Activated CD4-positive, alpha-beta memory T cell treated with anti-CD3 and anti-CD28 coated beads, Interleukin-2, amount 10 ng/mL, durations not matched to agents 7 days and 5 days (primary cell): ENCODE results near the gene PIK3IP1. TPM values are rescaled to one million over a fixed set of nuclear protein-coding genes. Genes with fewer than 3 reads are reported as not detected.

ENCODE experiments used
- CTCF ChIA-PET: fragments of 350-600 bp; sonication (Branson Sonifier 250); formaldehyde crosslinking; loops from one replicate; lab custom pipeline; 2021; ENCODE audit warnings: antibody characterized with exemption, inconsistent platforms; lab: Charles Lee
- POLR2A ChIA-PET: fragments of 350-600 bp; sonication (Branson Sonifier 250); formaldehyde crosslinking; loops from one replicate; lab custom pipeline; 2021; ENCODE audit warnings: antibody characterized with exemption; lab: Charles Lee
- DNase-seq: peaks from one replicate; pipeline ENCODE4 v3.0.0-alpha.2; 2020
- H3K27ac Mint-ChIP-seq: one replicate; pipeline ENCODE4 v1.8.0; 2021; ENCODE audit warnings: mild to moderate bottlenecking, mixed read lengths
- H3K27me3 Mint-ChIP-seq: one replicate; pipeline ENCODE4 v1.8.0; 2021; ENCODE audit warnings: mixed read lengths
- H3K36me3 Mint-ChIP-seq: one replicate; pipeline ENCODE4 v1.8.0; 2021; ENCODE audit warnings: low read depth, mixed read lengths
- H3K4me1 Mint-ChIP-seq: one replicate; pipeline ENCODE4 v1.8.0; 2021; ENCODE audit warnings: mixed read lengths
- H3K4me3 Mint-ChIP-seq: one replicate; pipeline ENCODE4 v1.8.0; 2021; ENCODE audit warnings: mild to moderate bottlenecking, mixed read lengths
- H3K9me3 Mint-ChIP-seq: one replicate; pipeline ENCODE4 v1.8.0; 2021; ENCODE audit warnings: mixed read lengths
- total RNA-seq, 2 experiments: library from RNA; stranded (reverse); gene quantifications; one replicate each; pipeline ENCODE4 v1.2.3, GENCODE V29; 2021

Gene PIK3IP1
- total RNA-seq, 2 experiments from 2014 or later = 56.4 to 57.8 TPM

- H3K4me1 Mint-ChIP-seq = peaks cover 33% of the 10 kb centered on the region
- no peaks in the 10 kb centered on the region for H3K9me3 Mint-ChIP-seq
- H3K27ac Mint-ChIP-seq = peak overlapping the region; percentile 16
- no peak for DNase-seq
- ChIA-PET CTCF (interaction anchor here (6.0 to 6.8 kb wide), 2 partner anchors 9 to 15 kb away, joined by 45 to 59 read pairs; partner anchors contain the start of gene PIK3IP1), POLR2A (interaction anchor here (1.2 to 1.7 kb wide), 3 partner anchors 9 to 15 kb away, joined by 3 to 7 read pairs (median 7); no protein-coding TSS in a partner anchor)
- no peaks in the 10 kb centered on the region for H3K27me3 Mint-ChIP-seq
- H3K36me3 Mint-ChIP-seq = peaks cover 75% of the 10 kb centered on the region
- no peak overlapping the region for H3K4me3 Mint-ChIP-seq
Observed at GRCh38 chr22:31275576-31275975, 16.7 kb downstream of the PIK3IP1 start.

- peak overlapping the region; percentile 4 for H3K27ac Mint-ChIP-seq
- H3K4me1 Mint-ChIP-seq = peaks cover 27% of the 10 kb centered on the region
Observed at GRCh38 chr22:31275018-31275417, 17.3 kb downstream of the PIK3IP1 start.

GRCh38 chr22:31274017-31274416, 18.3 kb downstream of the PIK3IP1 start:
- Mint-ChIP-seq H3K27me3 (no peaks in the 10 kb centered on the region), H3K9me3 (no peaks in the 10 kb centered on the region), H3K4me3 (no peak overlapping the region), H3K4me1 (peaks cover 17% of the 10 kb centered on the region), H3K36me3 (peaks cover 69% of the 10 kb centered on the region), H3K27ac (no peak overlapping the region)
- ChIA-PET CTCF (interaction anchor here (1.0 to 6.8 kb wide), 12 partner anchors 11 to 166 kb away, joined by 3 to 59 read pairs (median 6); partner anchors contain the start of genes PIK3IP1 and SELENOM), POLR2A (interaction anchor here (0.6 to 2.2 kb wide), 4 partner anchors 12 to 73 kb away, joined by 3 to 11 read pairs (median 8); partner anchors contain the start of gene PIK3IP1)
- DNase-seq = no peak

More at GRCh38 chr22:31275018-31275417, 17.3 kb downstream of the PIK3IP1 start:
- H3K27me3 Mint-ChIP-seq = no peaks in the 10 kb centered on the region
- ChIA-PET POLR2A (interaction anchor here (1.2 to 1.7 kb wide), 3 partner anchors 10 to 15 kb away, joined by 3 to 7 read pairs (median 7); no protein-coding TSS in a partner anchor), CTCF (interaction anchor here (1.0 to 6.8 kb wide), 4 partner anchors 10 to 38 kb away, joined by 3 to 59 read pairs (median 24); partner anchors contain the start of gene PIK3IP1)
- no peak overlapping the region for H3K4me3 Mint-ChIP-seq
- DNase-seq = no peak
- H3K9me3 Mint-ChIP-seq = no peaks in the 10 kb centered on the region
- peaks cover 74% of the 10 kb centered on the region for H3K36me3 Mint-ChIP-seq

GRCh38 chr22:31272522-31273446, 19.5 kb downstream of the PIK3IP1 start:
- Mint-ChIP-seq H3K27ac (no peak overlapping the region), H3K4me1 (peaks cover 5% of the 10 kb centered on the region), H3K4me3 (no peak overlapping the region), H3K27me3 (no peaks in the 10 kb centered on the region), H3K36me3 (peaks cover 70% of the 10 kb centered on the region), H3K9me3 (no peaks in the 10 kb centered on the region)
- DNase-seq = peak; percentile 51
- ChIA-PET POLR2A (interaction anchor here (0.5 to 2.2 kb wide), 9 partner anchors 10 to 74 kb away, joined by 3 to 11 read pairs (median 5); partner anchors contain the start of genes LIMK2, PATZ1 and PIK3IP1), CTCF (interaction anchor here (0.6 to 6.8 kb wide), 33 partner anchors 9 to 187 kb away, joined by 3 to 59 read pairs (median 5); partner anchors contain the start of genes LIMK2, PIK3IP1, RNF185 and SELENOM)

- Mint-ChIP-seq H3K9me3 (no peaks in the 10 kb centered on the region), H3K36me3 (peaks cover 70% of the 10 kb centered on the region), H3K27me3 (no peaks in the 10 kb centered on the region), H3K4me1 (no peaks in the 10 kb centered on the region), H3K27ac (peak overlapping the region; percentile 63), H3K4me3 (no peak overlapping the region)
- DNase-seq = no peak
- CTCF ChIA-PET = interaction anchor here (0.6 to 6.8 kb wide), 11 partner anchors 9 to 164 kb away, joined by 3 to 59 read pairs (median 6); partner anchors contain the start of genes LIMK2, PIK3IP1 and SELENOM
- POLR2A ChIA-PET = interaction anchor here (0.9 kb wide), 1 partner anchor 17 kb away, joined by 3 read pairs; no protein-coding TSS in a partner anchor
Observed at GRCh38 chr22:31271485-31271884, 20.8 kb downstream of the PIK3IP1 start.

- no peaks in the 10 kb centered on the region for H3K9me3 Mint-ChIP-seq
- no peaks in the 10 kb centered on the region for H3K27me3 Mint-ChIP-seq
- no peak overlapping the region for H3K4me3 Mint-ChIP-seq
- DNase-seq = no peak
- no peaks in the 10 kb centered on the region for H3K4me1 Mint-ChIP-seq
- ChIA-PET CTCF (interaction anchor here (0.8 to 6.8 kb wide), 9 partner anchors 8 to 69 kb away, joined by 3 to 59 read pairs (median 4); partner anchors contain the start of genes LIMK2 and PIK3IP1), POLR2A (interaction anchor here (0.8 to 0.9 kb wide), 2 partner anchors 18 to 21 kb away, joined by 3 read pairs; partner anchors contain the start of gene PIK3IP1)
- peaks cover 71% of the 10 kb centered on the region for H3K36me3 Mint-ChIP-seq
- peak overlapping the region; percentile 18 for H3K27ac Mint-ChIP-seq
Observed at GRCh38 chr22:31271026-31271425, 21.3 kb downstream of the PIK3IP1 start.

- Mint-ChIP-seq H3K36me3 (peaks cover 71% of the 10 kb centered on the region), H3K4me1 (no peaks in the 10 kb centered on the region), H3K27ac (peak overlapping the region; percentile 44), H3K4me3 (no peak overlapping the region), H3K9me3 (no peaks in the 10 kb centered on the region), H3K27me3 (no peaks in the 10 kb centered on the region)
- CTCF ChIA-PET = interaction anchor here (0.9 to 6.8 kb wide), 6 partner anchors 15 to 58 kb away, joined by 3 to 59 read pairs (median 6); partner anchors contain the start of genes LIMK2 and PIK3IP1
- DNase-seq = no peak
- POLR2A ChIA-PET = no interaction called here
Observed at GRCh38 chr22:31269892-31270579, 22.3 kb downstream of the PIK3IP1 start.

- ChIA-PET CTCF (no interaction called here), POLR2A (interaction anchor here (0.8 to 1.3 kb wide), 3 partner anchors 24 to 183 kb away, joined by 3 to 4 read pairs (median 4); partner anchors contain the start of gene PIK3IP1)
- no peaks in the 10 kb centered on the region for H3K9me3 Mint-ChIP-seq
- DNase-seq = no peak
- no peak overlapping the region for H3K4me3 Mint-ChIP-seq
- no peaks in the 10 kb centered on the region for H3K4me1 Mint-ChIP-seq
- no peaks in the 10 kb centered on the region for H3K27me3 Mint-ChIP-seq
- H3K36me3 Mint-ChIP-seq = peaks cover 60% of the 10 kb centered on the region
- H3K27ac Mint-ChIP-seq = no peak overlapping the region
Observed at GRCh38 chr22:31268281-31268680, 24.0 kb downstream of the PIK3IP1 start.

GRCh38 chr22:31263896-31264640, 28.2 kb downstream of the PIK3IP1 start:
- POLR2A ChIA-PET = interaction anchor here (1.2 kb wide), 1 partner anchor 15 kb away, joined by 3 read pairs; no protein-coding TSS in a partner anchor
- no peak for DNase-seq
- H3K9me3 Mint-ChIP-seq = no peaks in the 10 kb centered on the region
- CTCF ChIA-PET = no interaction called here
- peaks cover 56% of the 10 kb centered on the region for H3K36me3 Mint-ChIP-seq
- H3K4me1 Mint-ChIP-seq = no peaks in the 10 kb centered on the region
- H3K27me3 Mint-ChIP-seq = no peaks in the 10 kb centered on the region
- H3K4me3 Mint-ChIP-seq = no peak overlapping the region
- peak overlapping the region; percentile 18 for H3K27ac Mint-ChIP-seq

GRCh38 chr22:31262312-31263133, 29.8 kb downstream of the PIK3IP1 start:
- no peaks in the 10 kb centered on the region for H3K9me3 Mint-ChIP-seq
- H3K27ac Mint-ChIP-seq = no peak overlapping the region
- H3K36me3 Mint-ChIP-seq = peaks cover 51% of the 10 kb centered on the region
- no peaks in the 10 kb centered on the region for H3K27me3 Mint-ChIP-seq
- ChIA-PET POLR2A (interaction anchor here (1.2 kb wide), 1 partner anchor 17 kb away, joined by 3 read pairs; no protein-coding TSS in a partner anchor), CTCF (interaction anchor here (1.1 kb wide), 1 partner anchor 9 kb away, joined by 3 read pairs; no protein-coding TSS in a partner anchor)
- no peak for DNase-seq
- H3K4me3 Mint-ChIP-seq = no peak overlapping the region
- no peaks in the 10 kb centered on the region for H3K4me1 Mint-ChIP-seq

- no peaks in the 10 kb centered on the region for H3K27me3 Mint-ChIP-seq
- peaks cover 1% of the 10 kb centered on the region for H3K4me1 Mint-ChIP-seq
- no peak for DNase-seq
- POLR2A ChIA-PET = no interaction called here
- CTCF ChIA-PET = no interaction called here
- no peak overlapping the region for H3K4me3 Mint-ChIP-seq
- H3K9me3 Mint-ChIP-seq = no peaks in the 10 kb centered on the region
- H3K27ac Mint-ChIP-seq = no peak overlapping the region
- peaks cover 38% of the 10 kb centered on the region for H3K36me3 Mint-ChIP-seq
Observed at GRCh38 chr22:31260474-31260856, 31.8 kb downstream of the PIK3IP1 start.
